OCI-LY1 (cell line): ENCODE results near the gene ATAT1.

Experiments used
- H2AFZ ChIP-seq: fragments of 200-600 bp; sonication (generic), shearing (Covaris generic); 2 replicates; pipeline ENCODE4 v1.6.0; 2014; ENCODE audit warnings: antibody characterized with exemption, mild to moderate bottlenecking, low read length
- H3F3A ChIP-seq: fragments of 200-600 bp; sonication (generic), shearing (Covaris generic); 2 replicates; pipeline ENCODE4 v1.6.0; 2014; ENCODE audit warnings: mild to moderate bottlenecking, antibody characterized with exemption, low read length, moderate library complexity; ENCODE audit not compliant: insufficient read depth
- H3K27ac ChIP-seq: fragments of 200-600 bp; sonication (generic); 2 replicates; pipeline ENCODE4 v1.5.1; 2014; ENCODE audit warnings: low read length, mixed run types, mild to moderate bottlenecking, low read depth; ENCODE audit not compliant: poor library complexity, severe bottlenecking
- H3K27me3 ChIP-seq: fragments of 200-600 bp; sonication (generic); 2 replicates; pipeline ENCODE4 v1.6.0; 2014; ENCODE audit warnings: antibody characterized with exemption, mild to moderate bottlenecking, low read length, moderate library complexity; ENCODE audit not compliant: insufficient read depth
- H3K36me3 ChIP-seq: fragments of 200-600 bp; sonication (generic); 2 replicates; pipeline ENCODE4 v1.6.1; 2014; ENCODE audit warnings: mild to moderate bottlenecking, antibody characterized with exemption, low read length, moderate library complexity, mixed read lengths; ENCODE audit not compliant: insufficient read depth
- H3K4me1 ChIP-seq: fragments of 200-600 bp; sonication (generic); 2 replicates; pipeline ENCODE4 v1.5.1; 2014; ENCODE audit warnings: mild to moderate bottlenecking, low read length, moderate library complexity; ENCODE audit not compliant: insufficient read depth, severe bottlenecking
- H3K4me2 ChIP-seq: fragments of 200-600 bp; sonication (generic), shearing (Covaris generic); 2 replicates; pipeline ENCODE4 v1.6.1; 2014; ENCODE audit warnings: low read length
- H3K4me3 ChIP-seq: fragments of 200-600 bp; sonication (generic); 2 replicates; pipeline ENCODE4 v1.5.1; 2014; ENCODE audit warnings: low read length, low read depth, mild to moderate bottlenecking, mixed read lengths; ENCODE audit not compliant: poor library complexity, severe bottlenecking
- H3K79me2 ChIP-seq: fragments of 200-600 bp; shearing (Covaris generic); 2 replicates; pipeline ENCODE4 v1.6.1; 2016; ENCODE audit warnings: mixed run types, low read length, mixed read lengths; ENCODE audit not compliant: insufficient read depth
- H3K9ac ChIP-seq: fragments of 200-600 bp; sonication (generic), shearing (Covaris generic); 2 replicates; pipeline ENCODE4 v1.6.1; 2014; ENCODE audit warnings: mild to moderate bottlenecking, low read length, mixed read lengths
- H3K9me2 ChIP-seq: fragments of 200-600 bp; sonication (generic), shearing (Covaris generic); 2 replicates; pipeline ENCODE4 v1.6.1; 2014; ENCODE audit warnings: low read depth, mild to moderate bottlenecking, low read length, mixed read lengths
- H3K9me3 ChIP-seq: fragments of 200-600 bp; shearing (Covaris generic); 2 replicates; pipeline ENCODE4 v1.6.1; 2014; ENCODE audit warnings: low read length, mixed read lengths
- H4K20me1 ChIP-seq: fragments of 200-600 bp; sonication (generic), shearing (Covaris generic); 2 replicates; pipeline ENCODE4 v1.6.0; 2016; ENCODE audit warnings: mild to moderate bottlenecking, low read length; ENCODE audit not compliant: insufficient read depth
- CTCF ChIP-seq: fragments of 200-600 bp; sonication (generic), shearing (Covaris generic); IDR thresholded peaks from 2 replicates; pipeline ENCODE4 v1.5.1; 2017; ENCODE audit warnings: mild to moderate bottlenecking, antibody characterized with exemption, low read length, moderate library complexity, mixed read lengths
- EZH2 ChIP-seq: fragments of 200-600 bp; sonication (generic), shearing (Covaris generic); IDR thresholded peaks from 2 replicates; pipeline ENCODE4 v1.8.0; 2017; ENCODE audit warnings: borderline replicate concordance, mixed run types, mild to moderate bottlenecking, antibody characterized with exemption, low read length, moderate library complexity, mixed read lengths

The ATAT1 gene

GRCh38 chr6:30589754-30590358 is 36.8 kb upstream of the ATAT1 start:
- H3K9me3 ChIP-seq, result no peaks in the 10 kb centered on the region
- no peak for TF ChIP-seq CTCF
- TF ChIP-seq EZH2, result no peak
- no peaks in the 10 kb centered on the region for H3F3A ChIP-seq
- no peak overlapping the region for H3K4me2 ChIP-seq
- H3K9ac ChIP-seq, result no peak overlapping the region
- no peaks in the 10 kb centered on the region for H3K9me2 ChIP-seq
- no peaks in the 10 kb centered on the region for H3K79me2 ChIP-seq
- no peaks in the 10 kb centered on the region for H4K20me1 ChIP-seq
- no peaks in the 10 kb centered on the region for H3K4me1 ChIP-seq
- no peak overlapping the region for H3K27ac ChIP-seq
- H3K27me3 ChIP-seq, result no peaks in the 10 kb centered on the region
- H2AFZ ChIP-seq, result no peak overlapping the region
- H3K4me3 ChIP-seq, result no peak overlapping the region
- H3K36me3 ChIP-seq, result peaks cover 93% of the 10 kb centered on the region

- TF ChIP-seq CTCF, result no peak
- no peak for TF ChIP-seq EZH2
- no peaks in the 10 kb centered on the region for H3K9me3 ChIP-seq
- no peak overlapping the region for H3K27ac ChIP-seq
- no peak overlapping the region for H2AFZ ChIP-seq
- no peaks in the 10 kb centered on the region for H4K20me1 ChIP-seq
- H3K9ac ChIP-seq, result no peak overlapping the region
- no peak overlapping the region for H3K4me3 ChIP-seq
- H3K79me2 ChIP-seq, result no peaks in the 10 kb centered on the region
- H3K4me2 ChIP-seq, result no peak overlapping the region
- H3K36me3 ChIP-seq, result peaks cover 88% of the 10 kb centered on the region
- no peaks in the 10 kb centered on the region for H3K27me3 ChIP-seq
- no peaks in the 10 kb centered on the region for H3K4me1 ChIP-seq
- no peaks in the 10 kb centered on the region for H3K9me2 ChIP-seq
- H3F3A ChIP-seq, result no peaks in the 10 kb centered on the region
Measured at GRCh38 chr6:30590509-30590908, 36.2 kb upstream of the ATAT1 start.

GRCh38 chr6:30591008-30591407 is 35.7 kb upstream of the ATAT1 start:
- Histone ChIP-seq H3K9me3 (no peaks in the 10 kb centered on the region), H3K79me2 (no peaks in the 10 kb centered on the region), H3K36me3 (peaks cover 83% of the 10 kb centered on the region), H4K20me1 (no peaks in the 10 kb centered on the region), H3K27ac (no peak overlapping the region), H3K4me1 (no peaks in the 10 kb centered on the region), H3K4me2 (no peak overlapping the region), H2AFZ (no peak overlapping the region), H3K27me3 (no peaks in the 10 kb centered on the region), H3K9ac (no peak overlapping the region), H3F3A (no peaks in the 10 kb centered on the region), H3K4me3 (no peak overlapping the region), H3K9me2 (no peaks in the 10 kb centered on the region)
- no peak for TF ChIP-seq CTCF
- no peak for TF ChIP-seq EZH2
